Measurements from ENCODE around the gene KRT32. TPM values are rescaled to one million over a fixed set of nuclear protein-coding genes. Genes with fewer than 3 reads are reported as not detected.
A peak's percentile ranks its signal among the peaks of the same experiment; 100 is the strongest.

KRT32 gene
- total RNA-seq, 1 donor from 2014 or later = not detected

DNA sequence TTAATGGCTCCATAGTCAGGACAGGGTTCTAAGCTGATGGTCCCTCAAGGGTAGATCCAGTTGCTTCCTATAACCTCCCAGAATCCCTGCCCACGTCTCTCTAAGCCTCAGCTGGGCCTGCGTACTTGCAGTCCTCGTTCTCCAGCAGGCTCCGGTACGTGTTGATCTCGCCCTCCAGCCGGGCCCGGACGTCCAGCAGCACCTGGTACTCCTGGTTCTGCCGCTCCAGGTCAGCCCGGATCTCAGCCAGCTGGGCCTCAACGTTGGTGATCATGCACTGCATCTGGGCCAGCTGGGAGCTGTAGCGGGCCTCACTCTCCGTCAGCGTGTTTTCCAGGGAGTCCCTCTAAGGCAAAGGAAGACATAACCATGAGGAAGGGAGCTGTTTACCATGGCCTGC is 4.5 kb downstream of the KRT32 start:
- Mint-ChIP-seq H3K4me1 (ENCODE audit: low read depth) (peaks cover 12% of the 10 kb centered on the region), H3K9me3 (ENCODE audit: low read depth) (peaks cover 2% of the 10 kb centered on the region), H3K36me3 (ENCODE audit: low read depth) (no peaks in the 10 kb centered on the region), H3K27ac (ENCODE audit: unreplicated experiment) (no peak overlapping the region), H3K27me3 (ENCODE audit: low read depth) (peaks cover 17% of the 10 kb centered on the region), H3K4me3 (ENCODE audit: unreplicated experiment) (no peak overlapping the region)
- TF ChIP-seq, protein P1, sequence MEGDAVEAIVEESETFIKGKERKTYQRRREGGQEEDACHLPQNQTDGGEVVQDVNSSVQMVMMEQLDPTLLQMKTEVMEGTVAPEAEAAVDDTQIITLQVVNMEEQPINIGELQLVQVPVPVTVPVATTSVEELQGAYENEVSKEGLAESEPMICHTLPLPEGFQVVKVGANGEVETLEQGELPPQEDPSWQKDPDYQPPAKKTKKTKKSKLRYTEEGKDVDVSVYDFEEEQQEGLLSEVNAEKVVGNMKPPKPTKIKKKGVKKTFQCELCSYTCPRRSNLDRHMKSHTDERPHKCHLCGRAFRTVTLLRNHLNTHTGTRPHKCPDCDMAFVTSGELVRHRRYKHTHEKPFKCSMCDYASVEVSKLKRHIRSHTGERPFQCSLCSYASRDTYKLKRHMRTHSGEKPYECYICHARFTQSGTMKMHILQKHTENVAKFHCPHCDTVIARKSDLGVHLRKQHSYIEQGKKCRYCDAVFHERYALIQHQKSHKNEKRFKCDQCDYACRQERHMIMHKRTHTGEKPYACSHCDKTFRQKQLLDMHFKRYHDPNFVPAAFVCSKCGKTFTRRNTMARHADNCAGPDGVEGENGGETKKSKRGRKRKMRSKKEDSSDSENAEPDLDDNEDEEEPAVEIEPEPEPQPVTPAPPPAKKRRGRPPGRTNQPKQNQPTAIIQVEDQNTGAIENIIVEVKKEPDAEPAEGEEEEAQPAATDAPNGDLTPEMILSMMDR (IDR thresholded peaks at IDR 0.05) = no peak
- DNase-seq (ENCODE audit: low spot score) = no peak

DNA sequence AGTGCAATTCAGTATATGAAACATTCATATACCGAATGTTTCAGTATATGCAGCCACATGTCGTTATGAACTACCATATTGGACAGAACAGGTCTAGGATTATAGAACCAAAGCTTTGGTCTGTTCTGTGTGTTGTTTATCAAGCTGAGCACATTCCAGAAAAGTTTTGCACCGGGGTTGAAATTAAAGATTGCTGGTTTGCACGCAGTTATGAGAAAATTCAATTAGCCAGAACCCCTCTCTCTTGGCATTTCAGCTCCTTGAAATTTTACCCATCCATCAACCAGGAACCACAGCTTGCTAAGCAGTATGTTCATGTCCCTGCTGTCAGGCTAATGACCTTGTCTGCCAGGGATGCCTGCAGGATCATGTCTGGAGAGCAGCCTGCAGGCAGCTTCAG is 9.5 kb downstream of the KRT32 start:
- no peaks in the 10 kb centered on the region for H3K36me3 Mint-ChIP-seq (ENCODE audit: low read depth)
- peaks cover 40% of the 10 kb centered on the region for H3K27me3 Mint-ChIP-seq (ENCODE audit: low read depth)
- H3K9me3 Mint-ChIP-seq (ENCODE audit: low read depth) = no peaks in the 10 kb centered on the region
- TF ChIP-seq, protein P1 (IDR thresholded peaks at IDR 0.05) = no peak
- no peak overlapping the region for H3K4me3 Mint-ChIP-seq (ENCODE audit: unreplicated experiment)
- H3K27ac Mint-ChIP-seq (ENCODE audit: unreplicated experiment) = no peak overlapping the region
- no peaks in the 10 kb centered on the region for H3K4me1 Mint-ChIP-seq (ENCODE audit: low read depth)
- DNase-seq (ENCODE audit: low spot score) = no peak

DNA sequence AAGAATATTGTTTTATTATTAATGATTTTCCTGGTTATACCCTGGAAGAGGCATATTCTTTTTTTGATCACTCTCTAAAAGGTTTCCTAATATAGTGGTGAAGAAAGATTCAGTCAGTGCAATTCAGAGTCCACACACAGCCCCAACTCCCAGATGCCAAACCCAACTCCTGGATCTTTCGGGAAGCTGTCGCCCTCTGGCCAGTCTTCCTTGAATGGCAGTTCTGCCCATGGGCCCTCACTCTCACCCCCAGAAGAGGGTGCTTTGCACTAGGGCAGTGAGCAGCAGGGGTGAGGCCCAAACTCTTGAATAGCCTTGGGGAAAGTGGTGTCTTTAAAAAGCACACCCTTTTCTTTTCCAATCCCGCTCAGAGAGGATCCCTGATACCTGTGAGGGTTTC is 11.0 kb downstream of the KRT32 start:
- Mint-ChIP-seq H3K4me3 (ENCODE audit: unreplicated experiment) (no peak overlapping the region), H3K27ac (ENCODE audit: unreplicated experiment) (no peak overlapping the region), H3K27me3 (ENCODE audit: low read depth) (peaks cover 43% of the 10 kb centered on the region), H3K9me3 (ENCODE audit: low read depth) (peaks cover 11% of the 10 kb centered on the region), H3K36me3 (ENCODE audit: low read depth) (peaks cover under 1% of the 10 kb centered on the region), H3K4me1 (ENCODE audit: low read depth) (peaks cover 1% of the 10 kb centered on the region)
- TF ChIP-seq, protein P1 (IDR thresholded peaks at IDR 0.05) = peak; percentile 40
- DNase-seq (ENCODE audit: low spot score) = no peak

DNA sequence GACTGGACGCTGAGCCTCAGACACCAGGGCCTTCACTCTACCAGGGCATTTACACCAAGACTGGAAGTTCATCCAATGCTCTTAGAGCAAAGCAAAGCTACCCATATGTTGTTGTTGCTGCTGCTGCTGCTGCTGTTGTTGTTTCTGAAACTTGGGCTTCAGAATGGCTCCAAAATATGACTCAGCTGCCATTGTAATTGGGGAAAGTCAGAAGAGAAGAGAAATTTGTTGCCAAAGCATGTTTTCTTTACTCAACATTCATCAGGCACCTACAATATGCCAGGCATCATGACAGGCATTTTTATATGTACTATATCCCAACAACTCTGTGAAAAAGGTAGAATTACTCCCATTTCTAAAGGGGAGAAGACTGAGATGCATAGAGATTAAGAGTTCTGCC is 11.9 kb downstream of the KRT32 start:
- Mint-ChIP-seq H3K9me3 (ENCODE audit: low read depth) (peaks cover 14% of the 10 kb centered on the region), H3K36me3 (ENCODE audit: low read depth) (peaks cover 3% of the 10 kb centered on the region), H3K27ac (ENCODE audit: unreplicated experiment) (no peak overlapping the region), H3K4me1 (ENCODE audit: low read depth) (peaks cover 4% of the 10 kb centered on the region), H3K4me3 (ENCODE audit: unreplicated experiment) (no peak overlapping the region), H3K27me3 (ENCODE audit: low read depth) (peaks cover 36% of the 10 kb centered on the region)
- TF ChIP-seq, protein P1 (IDR thresholded peaks at IDR 0.05) = no peak
- DNase-seq (ENCODE audit: low spot score) = no peak

DNA sequence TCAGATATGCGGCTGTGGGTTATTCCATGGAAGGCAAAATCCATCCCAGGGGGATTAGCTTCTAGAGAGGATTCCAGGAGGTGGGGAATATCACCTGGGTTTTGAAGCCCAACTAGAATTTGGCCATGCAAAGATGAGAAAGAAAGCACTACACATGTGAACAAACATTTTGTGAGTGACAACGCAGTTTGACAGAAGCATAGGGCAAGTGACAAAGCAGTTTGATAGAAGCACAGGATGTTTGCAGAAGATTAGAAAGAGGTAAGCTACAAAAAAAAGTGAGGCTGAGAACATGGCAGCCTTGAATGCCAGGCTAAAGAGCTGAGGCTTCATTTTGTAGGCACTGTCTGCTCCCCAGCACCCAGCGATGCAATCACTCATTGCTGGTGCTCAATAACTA is 14.1 kb downstream of the KRT32 start:
- Mint-ChIP-seq H3K4me3 (ENCODE audit: unreplicated experiment) (no peak overlapping the region), H3K9me3 (ENCODE audit: low read depth) (peaks cover 14% of the 10 kb centered on the region), H3K27ac (ENCODE audit: unreplicated experiment) (no peak overlapping the region), H3K4me1 (ENCODE audit: low read depth) (peaks cover 4% of the 10 kb centered on the region), H3K27me3 (ENCODE audit: low read depth) (peaks cover 34% of the 10 kb centered on the region), H3K36me3 (ENCODE audit: low read depth) (peaks cover 3% of the 10 kb centered on the region)
- no peak for DNase-seq (ENCODE audit: low spot score)
- TF ChIP-seq, protein P1 (IDR thresholded peaks at IDR 0.05) = no peak

Measured in chondrocyte (in vitro differentiated cells).